HG02571 (cell line): ENCODE measurements around the gene DCBLD1.

Experiments
- ATAC-seq: cut with Tn5 transposase; IDR thresholded peaks from one replicate; pipeline ENCODE4 v1.9.1; 2021; ENCODE audit warnings: mild to moderate bottlenecking, moderate library complexity; ENCODE audit not compliant: unreplicated experiment

Gene DCBLD1

DNA sequence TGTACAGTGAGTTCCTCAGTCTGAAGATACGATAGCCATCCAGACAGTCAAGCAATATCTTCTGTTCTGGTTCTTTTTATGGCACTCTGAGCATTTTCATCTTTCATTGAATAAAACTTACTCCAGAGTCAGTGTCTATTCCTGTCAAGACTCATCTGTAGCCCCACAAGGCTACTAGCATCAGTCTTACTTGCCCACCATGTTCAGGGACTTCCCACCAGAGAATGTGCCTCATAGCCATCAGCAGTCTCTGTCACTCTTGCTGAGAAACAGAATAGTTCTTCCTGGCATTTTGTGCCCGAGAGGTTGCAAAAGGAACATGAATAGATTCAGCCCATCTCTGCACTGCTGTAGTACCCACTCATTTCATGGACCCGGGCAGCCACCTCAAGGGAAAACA, 12.7 kb upstream of the DCBLD1 start:
- no peak for ATAC-seq

DNA sequence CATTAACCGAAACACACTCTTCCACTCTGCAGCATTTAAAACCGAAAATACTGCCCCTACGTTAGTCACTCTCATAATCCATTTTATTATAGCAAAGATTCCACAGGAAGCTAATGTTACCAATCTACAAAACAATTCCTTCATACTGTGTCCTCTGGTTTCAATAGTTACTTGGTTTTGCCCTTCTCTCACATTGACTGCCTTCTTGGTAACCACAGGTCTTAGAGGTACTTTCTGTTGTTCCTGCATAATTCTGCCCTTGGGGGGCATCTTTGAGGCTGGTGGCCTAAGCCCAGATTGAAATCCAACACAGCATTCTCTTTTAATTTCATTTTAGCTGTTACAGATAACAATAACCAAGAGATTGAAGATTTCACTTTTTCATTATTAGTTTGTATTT, 9.8 kb upstream of the DCBLD1 start:
- no peak for ATAC-seq

DNA sequence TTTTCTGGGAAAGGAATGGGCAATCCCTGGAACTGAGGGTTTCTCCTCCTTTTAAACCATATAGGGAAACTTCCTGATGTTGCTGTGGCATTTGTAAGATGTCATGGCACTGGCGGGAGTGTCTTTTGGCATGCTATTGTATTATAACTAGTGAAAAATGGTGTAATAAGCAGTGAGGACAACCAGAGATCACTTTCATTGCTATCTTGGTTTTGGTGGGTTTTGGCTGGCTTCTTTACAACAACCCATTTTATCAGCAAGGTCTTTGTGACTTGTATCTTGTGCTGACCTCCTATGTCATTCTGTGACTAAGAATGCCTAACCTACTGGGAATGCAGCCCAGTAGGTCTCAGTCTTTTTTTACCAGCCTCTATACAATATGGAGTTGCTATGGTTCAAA, 9.1 kb upstream of the DCBLD1 start:
- ATAC-seq = no peak

DNA sequence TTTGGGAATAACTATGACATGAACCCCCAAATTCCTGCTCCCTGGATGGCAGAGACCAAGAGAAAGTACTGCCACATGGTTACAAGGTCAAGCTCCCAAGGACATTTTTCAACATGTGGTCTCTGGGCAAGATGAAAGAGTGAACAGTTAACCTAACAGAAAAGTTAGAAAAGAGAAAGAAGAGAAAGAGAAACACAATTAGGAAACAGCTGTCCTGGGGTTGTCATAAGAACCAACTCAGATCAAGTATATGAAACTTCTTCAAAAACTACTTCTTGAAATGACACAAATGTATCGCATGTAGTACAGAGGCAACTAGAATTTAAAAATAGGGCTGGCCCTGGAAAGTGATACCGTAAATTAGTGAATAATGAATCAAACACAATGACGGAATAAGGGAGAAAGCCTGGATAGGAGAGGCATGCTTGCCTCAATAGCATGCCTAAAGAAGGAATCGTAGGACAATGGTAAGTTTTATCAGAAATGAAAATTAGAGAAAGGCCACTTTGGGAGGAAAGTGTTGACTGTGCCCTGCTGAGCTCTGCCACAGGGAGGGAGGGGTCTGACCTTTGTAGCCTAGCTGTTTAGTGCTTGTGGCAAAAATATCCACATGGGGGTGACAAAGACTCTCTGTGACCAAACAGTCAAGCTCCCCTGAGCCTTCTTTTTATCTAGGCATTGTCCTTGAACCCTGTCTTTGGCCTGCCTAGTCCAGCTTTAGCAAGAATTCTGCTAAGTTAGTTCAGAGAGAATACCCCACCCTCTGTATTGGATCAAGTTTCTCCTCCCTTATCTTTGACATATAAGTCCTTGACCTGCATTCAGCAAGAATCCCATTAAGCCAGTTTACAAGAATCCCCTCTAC, 4.3 kb upstream of the DCBLD1 start:
- ATAC-seq = no peak

DNA sequence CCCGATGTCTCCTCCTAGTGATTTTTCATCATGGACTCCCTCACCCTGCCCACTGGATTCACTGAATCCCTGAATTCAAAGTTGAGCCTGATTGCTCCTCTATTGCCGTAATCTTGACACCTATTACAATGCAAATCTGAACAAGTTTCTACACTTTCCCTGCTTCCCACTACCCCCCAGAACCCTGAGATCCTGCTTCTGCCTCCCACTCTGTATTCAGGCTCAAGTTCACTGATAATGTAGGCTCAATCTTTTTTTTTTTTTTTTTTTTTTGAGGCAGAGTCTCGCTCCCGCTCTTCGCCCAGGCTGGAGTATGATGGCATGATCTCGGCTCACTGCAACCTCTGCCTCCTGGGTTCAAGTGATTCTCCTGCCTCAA, 3.6 kb upstream of the DCBLD1 start:
- no peak for ATAC-seq

DNA sequence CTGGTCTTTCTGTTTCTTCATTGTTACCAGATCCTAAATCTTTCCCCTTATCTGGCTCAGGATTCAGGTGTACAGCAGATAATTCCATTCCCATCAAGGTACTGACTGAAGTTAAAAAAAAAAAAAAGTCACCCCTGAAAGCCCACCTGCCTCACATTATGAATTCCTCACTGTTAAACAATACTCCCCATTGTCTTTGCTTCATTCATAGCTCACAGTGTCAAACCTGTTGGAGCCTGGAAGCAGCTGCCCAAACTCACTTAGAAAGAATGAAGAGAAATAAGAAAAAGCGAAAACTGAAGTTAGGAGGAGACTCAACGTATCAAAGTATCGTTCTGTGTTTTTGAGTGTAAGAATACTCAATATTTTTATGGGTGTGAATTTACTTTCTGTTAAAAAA, 1.8 kb upstream of the DCBLD1 start:
- ATAC-seq = no peak

DNA sequence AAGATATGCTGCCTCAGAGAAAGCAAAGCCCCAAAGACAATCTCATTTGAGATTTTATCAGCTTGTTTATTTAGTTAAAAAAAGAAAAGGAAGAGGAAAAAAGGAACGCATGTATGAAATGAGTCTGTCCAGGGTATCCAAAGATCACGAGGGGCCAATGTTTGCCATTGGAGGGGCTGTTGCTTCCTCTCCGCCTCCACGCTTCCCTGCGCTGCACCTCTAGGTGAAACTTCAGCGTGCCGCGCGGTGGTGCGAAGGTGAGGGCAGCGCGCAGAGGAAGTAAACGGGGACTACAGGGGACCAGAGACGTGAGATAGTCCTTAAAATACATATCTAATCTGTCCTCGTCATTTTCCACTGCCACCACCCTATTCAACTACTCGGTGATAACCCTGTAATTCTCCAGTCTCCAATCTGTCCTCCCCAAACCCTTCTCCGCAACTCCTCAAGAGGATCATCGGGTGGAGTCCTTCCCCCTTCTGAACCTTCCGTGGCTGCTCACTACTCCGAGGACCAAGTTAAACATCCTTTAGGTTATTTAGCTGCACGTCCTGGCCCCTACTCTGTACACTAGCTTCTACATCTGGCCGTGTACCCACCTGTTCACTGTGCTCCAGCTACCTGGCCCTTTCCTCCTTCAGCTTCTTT, 1.1 kb upstream of the DCBLD1 start:
- ATAC-seq = no peak

DNA sequence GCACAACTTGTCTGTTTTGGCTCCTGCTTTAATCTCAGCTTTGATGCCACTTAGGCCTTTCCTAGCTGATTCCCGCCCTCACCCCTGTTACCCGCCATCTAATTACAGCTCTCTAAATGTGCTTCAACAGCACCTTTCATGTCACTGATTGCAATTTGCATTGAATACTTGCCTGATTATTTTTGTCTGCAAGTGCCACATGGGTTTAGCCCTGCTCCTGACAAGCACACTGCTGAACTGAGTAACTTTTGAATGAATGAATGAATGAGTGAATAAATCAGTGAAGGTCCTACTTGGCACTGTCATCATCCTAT, 591 bp upstream of the DCBLD1 start:
- no peak for ATAC-seq

DNA sequence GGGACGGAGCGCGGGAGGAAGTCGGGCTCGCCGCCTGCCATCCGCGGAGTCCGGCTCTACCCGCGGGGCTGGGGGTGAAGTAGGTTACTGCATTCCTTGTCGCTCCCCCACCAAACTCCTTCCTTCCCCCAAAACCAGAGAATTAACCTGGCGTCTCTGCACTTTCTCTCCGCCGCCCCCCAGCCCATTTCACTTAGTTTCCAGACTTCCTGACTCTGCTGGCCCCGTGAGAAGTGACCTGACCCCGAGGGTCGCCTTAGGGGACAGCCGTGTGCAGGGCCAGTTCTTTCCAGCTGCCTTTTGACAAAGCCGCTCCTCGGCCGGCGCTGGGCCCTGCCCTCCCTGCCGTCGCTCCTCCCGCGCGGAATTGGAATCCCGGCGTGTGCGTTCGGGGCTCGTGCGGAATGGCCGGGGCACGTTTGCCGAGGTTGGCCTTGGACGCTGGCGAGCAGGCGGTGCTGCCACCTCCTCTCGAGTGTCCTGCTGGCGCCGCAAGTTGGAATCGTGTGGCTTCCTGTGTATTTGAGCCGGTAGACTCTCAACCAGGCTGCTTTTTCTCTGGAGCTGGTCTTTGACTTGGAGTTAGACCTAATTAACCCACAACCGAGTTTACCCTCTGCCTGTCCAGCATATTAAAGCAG, 650 bp downstream of the DCBLD1 start:
- ATAC-seq = peak; percentile 15

DNA sequence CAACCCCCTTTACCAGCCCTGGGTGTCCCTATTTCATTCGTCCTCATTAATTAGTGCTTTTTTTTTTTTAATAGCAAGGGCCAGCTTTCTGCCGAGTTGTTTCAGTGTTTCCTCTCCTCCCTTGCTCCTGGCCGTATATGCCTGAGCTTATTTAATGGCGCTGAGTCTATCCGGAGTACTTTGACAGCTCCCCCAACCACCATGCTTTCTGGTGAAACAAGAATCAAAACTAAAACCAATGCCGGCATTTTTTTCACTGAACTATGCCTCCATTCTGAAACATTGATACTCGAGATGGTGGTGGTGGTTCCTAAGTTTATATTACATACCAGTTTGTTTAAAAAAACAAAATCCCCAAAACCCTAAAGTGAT, 1.2 kb downstream of the DCBLD1 start:
- ATAC-seq = no peak

DNA sequence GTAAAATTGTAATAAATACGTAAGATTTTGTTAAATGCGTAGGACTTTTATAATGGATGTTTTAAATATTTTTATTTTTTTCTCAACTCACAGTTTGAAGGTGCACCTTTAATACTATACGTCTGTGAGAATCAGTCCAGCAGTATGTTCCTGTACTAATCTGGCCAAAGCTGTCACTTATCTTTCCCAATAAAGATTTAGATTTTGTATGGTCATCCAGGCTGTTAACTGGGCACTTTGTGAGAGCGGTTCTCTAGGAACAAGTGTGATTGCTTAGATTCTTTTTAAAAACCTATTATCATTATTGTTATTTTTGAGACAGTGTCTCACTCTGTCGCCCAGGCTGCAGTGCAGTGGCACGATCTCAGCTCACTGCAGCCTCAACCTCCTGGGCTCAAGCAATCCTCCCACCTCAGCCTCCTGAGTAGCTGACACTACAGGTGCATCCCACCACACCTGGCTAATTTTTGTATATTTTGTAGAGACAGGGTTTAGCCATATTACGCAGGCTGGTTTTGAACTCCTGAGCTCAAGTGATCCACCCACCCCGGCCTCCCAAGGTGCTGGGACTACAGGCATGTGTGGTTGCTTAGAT, 1.7 kb downstream of the DCBLD1 start:
- no peak for ATAC-seq

DNA sequence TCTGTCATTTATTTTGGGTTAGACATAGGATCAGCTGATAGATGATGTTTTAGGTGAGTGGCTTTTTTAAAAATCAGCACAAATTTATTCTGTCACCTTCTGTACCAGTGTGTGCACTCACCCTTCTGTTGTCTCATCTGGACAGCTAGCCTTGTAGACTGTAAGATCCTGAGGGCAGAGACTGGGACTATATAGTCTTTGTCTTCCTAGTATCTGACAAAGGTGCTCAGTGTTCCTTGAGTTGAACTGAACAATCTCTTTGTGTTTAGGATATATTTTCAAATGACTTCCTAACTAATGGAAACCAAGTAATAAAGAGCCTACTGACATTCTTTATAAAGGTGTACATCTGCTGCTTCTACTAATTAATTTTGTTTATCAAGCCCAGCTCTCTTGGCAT, 3.0 kb downstream of the DCBLD1 start:
- ATAC-seq = no peak

DNA sequence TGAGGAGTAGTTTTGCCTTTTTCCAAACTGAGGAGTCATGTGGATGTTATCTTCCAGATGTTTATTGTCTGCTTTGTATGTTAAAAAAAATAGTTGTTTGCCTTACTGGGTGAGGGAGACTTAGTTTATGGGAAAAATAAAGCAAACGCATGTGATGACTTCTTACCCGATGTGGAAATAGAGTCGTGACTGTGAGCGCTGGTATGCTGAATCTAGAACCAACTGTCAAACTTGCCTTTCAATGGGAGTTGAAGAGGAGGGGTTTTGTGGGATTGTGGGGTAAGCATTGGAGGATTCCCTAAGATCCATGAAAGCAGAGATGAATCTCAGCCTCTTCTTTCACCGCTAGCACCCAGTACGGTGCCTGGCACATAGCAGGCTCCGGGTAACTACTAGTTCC, 5.3 kb downstream of the DCBLD1 start:
- ATAC-seq = no peak

DNA sequence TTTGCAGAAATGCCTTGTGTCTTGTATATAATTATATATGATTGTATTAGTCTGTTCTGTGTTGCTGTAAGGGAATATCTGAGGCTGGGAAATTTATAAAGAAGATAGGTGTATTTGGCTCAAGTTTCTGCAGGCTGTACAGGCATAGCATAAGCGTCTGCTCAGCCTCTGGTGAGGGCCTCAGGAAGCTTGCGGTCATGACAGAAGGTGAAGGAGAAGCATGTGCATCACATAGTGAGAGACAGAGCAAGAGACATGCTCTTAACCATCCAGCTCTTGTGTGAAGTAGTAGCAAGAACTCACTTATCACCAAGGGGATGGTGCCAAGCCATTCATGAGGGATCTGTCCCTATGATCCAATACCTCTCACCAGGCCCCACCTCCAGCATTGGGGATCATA, 6.5 kb downstream of the DCBLD1 start:
- ATAC-seq = no peak

DNA sequence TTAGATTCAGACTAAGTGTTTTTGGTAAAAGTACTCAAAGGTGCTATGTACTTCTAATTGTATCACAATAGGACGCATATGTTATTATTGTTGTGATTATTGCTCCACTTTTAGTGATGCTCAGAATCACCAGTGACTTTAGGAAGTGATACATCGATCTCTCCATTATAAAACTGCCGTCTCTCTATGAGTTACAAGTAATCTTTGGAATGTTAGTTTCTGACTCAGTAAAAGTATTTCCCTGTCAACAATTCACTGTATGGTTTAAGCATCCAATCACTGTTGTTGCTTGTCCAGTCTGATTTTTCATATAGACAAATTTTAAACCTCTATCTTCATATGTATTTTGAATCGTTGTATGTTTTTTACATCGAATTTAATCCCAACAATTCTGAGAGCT, 9.4 kb downstream of the DCBLD1 start:
- no peak for ATAC-seq

DNA sequence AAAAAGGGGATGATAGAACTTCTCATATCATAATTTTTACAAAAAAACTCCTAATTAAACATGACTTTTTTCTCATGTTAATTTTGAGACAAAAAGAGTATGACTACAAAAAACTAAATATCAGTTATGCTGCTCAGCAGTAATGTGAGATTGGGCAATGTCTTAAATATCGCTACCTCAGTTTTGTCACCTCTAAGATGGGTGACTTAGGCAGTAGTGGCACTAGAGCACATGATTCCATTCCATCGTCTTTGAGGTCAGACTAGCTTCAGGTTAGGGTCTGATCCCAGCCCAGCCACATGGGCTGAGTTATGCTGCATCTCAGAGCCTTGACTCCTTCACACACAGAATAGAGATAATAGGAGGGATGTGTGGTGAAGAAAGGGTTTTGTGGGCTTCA, 11.0 kb downstream of the DCBLD1 start:
- ATAC-seq = no peak

DNA sequence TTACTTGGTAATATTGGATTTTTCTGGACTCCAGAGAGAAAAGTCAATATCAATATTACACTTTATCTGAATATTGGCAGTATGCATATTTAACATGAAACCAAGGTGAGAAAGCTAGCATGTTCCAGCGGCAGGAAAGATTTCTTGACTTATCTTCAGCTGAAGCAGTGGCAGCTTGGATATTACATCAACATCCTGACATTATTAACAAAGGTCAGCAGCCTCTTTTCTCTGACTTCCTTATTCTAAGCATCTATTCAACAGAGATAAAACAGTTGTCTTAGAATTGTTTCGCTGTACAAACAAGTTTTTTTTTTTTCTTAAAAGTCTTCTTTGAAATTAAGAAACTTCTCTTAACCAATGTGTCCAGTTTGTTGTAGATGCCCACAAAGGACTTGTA, 11.8 kb downstream of the DCBLD1 start:
- no peak for ATAC-seq

DNA sequence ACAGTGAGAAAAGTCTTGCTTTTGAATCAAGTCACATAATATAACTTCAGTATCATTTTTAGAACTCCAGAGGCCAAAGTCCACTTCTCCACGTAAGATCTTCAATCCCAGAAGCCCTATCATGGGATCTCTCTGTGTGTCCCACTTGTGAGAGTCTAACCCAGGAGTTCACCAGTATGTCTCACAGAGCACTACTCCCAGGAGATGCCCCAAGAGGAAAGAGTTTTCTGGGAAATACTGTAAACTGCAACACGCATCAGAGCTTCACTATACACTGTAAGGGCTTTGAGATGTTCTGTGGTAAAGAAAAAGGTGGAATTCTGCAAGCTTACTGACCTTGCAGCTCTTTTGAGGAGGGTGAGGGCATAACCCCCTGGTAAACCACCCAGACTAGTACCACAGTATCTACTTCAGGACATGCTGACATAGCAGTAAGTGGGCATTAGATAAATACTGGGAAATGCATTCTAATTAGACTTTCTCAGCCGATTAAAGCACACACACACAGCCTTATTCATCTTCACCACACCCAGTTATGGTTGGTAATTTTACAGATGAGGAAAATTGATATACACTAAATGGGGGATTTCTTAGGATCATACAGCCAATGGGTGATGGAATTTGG, 12.3 kb downstream of the DCBLD1 start:
- no peak for ATAC-seq

DNA sequence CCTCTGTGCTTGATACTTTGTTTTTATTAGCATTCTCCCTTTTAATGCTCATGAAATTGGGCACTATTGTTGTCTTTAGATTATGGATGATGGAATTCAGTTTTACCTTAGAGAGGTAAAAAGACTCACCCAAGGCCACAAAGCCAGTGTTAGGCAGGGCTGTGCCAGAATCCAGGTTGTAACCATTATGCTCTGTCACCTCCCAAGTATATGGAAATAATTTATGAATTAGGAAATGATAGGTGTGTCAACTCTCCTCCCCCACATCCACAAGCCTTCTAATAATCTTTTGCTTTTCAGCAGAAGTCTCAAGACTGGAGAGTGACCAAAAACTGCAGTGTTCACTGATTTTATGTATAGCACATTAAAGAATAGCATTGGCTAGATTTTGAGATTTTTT, 13.0 kb downstream of the DCBLD1 start:
- ATAC-seq = no peak

DNA sequence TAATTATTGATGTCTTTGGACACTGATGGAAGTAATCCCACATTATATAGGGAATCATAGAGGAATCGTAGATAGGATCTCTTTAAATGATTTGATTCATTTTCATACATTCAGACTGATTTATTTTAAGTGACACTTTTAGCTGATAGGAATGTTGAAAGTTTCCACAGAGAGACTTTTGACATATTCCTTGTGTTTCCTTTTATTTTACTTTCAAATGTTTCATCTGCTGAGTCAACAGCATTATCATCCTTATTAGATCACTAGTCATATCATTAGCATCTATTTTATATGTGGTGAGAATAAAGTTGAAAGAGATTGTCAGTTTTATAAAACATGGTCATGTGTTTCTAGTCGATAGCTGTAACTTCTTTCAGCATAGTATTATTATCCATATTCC, 13.4 kb downstream of the DCBLD1 start:
- no peak for ATAC-seq

DNA sequence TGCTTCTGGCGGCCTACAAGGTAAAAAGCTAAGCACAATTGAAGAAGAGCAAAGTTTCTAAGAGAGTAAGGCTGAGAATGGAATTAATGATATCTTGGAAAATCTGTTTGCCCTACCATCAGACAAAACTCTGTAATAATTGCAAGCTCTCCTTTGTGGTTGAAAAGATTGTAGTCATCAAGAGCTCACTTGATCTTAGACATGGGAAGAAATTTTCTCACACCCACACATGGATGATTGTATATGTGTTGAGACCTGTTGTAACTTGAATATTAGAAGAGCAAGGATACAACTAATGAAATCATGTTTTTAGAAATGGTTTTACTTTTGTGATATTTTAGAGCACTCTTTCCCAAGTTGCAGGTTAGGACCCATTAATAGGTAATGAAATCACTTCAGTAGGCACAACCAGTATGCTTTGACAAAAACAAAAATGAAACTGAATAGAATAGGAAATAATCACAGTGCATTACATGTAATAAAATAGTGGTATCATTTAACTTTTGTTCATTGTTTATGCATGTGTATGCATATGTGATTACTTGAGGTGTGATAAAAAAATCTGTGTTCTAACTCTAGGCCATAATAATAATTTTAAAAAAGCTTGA, 14.0 kb downstream of the DCBLD1 start:
- no peak for ATAC-seq
